ENCODE measurements around the gene PTOV1.

Gene PTOV1

DNA sequence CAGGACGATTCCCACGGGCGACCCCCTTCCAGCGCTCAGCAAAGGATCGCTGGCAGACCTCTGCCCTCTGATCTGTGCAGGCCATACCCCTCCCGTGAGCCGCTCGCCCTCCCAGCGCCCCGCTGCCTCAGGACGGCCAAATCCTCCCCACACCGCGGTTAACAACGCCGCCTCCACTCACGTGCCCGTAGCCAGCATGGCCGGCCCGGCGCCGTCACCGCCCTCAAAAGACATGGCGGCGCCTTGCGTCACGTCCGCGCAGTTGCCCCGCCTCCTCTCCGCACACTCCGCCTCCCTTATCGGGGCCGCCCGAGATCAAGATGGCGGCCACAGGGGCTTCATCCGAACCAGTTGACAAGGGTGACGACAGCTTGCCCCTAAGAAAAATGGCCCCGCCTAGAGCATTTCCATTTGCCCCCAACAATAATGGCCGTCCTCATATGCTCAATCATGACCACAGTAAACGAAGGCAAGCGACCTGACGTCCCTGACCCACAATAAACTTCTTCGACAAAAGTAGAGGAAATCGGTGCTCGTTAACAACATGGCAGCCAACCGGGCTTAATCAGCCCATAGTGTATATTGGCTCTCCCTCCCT is 25.6 kb downstream of the PTOV1 start:
- TF ChIP-seq YY1 (IDR thresholded peaks at IDR 0.05; ENCODE audit: insufficient read depth, insufficient read length) (peak; percentile 98), ZNF274 (IDR thresholded peaks at IDR 0.05; ENCODE audit: low read depth, low read length) (no peak), SUZ12 (IDR thresholded peaks at IDR 0.05; ENCODE audit: extremely low read depth, insufficient read depth, insufficient read length) (no peak)
- H3K9me3 ChIP-seq (ENCODE audit: insufficient read depth, low read length), result no peaks in the 10 kb centered on the region
- peaks cover 18% of the 10 kb centered on the region for H3K4me1 ChIP-seq (ENCODE audit: insufficient read depth, insufficient read length)
- H3K27me3 ChIP-seq (ENCODE audit: insufficient read depth, insufficient read length), result no peaks in the 10 kb centered on the region
- peak; percentile 94 for DNase-seq (ENCODE audit: low read depth, low spot score)
- H3K4me3 ChIP-seq (ENCODE audit: insufficient read length, low read depth), result peak overlapping the region; percentile 94
- H3K9ac ChIP-seq (ENCODE audit: insufficient read length, low read depth), result peak overlapping the region; percentile 96
- peaks cover 65% of the 10 kb centered on the region for H3K36me3 ChIP-seq (ENCODE audit: insufficient read depth, insufficient read length, low read length)

DNA sequence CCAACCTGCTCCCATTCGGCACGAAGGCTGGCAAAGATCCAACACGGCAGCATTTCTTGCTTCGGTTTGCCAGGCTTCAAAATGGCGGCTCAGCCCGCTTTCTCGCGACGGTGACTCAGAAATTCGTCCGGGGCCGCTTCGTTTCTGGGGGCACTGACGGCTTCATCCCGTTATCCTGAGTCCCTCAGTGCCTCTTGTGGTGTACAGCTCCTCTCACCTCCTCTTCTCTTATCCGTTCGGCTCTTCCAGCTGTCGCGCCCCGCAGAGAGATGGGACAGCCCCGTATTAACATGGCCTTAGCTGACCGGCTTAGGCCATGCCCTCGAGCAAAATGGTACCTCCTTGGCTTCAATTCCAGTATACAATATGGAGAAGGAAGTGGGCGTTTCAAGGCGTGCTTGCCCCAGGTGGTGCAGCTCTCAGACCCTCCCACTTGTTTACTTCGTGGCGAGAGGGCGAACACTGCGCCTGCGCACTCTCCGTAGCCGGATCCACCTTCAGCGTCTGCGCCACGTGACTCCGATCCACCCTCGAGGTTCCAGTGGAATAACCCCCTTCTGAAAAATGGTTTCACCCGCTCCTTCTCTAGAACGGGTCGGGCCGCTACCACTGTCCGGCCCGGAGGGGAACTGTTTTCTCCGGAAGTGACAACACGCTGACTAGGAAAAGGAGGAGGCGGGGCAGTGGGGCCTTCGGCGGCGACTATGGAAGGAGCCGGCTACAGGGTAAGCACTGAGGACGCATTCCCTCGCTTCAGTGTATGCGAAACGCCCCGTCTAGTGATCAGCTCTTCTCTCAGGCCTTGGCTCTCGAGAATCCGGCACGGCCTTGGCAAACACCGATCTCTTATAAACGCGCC is 26.3 kb downstream of the PTOV1 start, which contains the start of the genes AKT1S1 and TBC1D17:
TSS of gene AKT1S1 (minus strand) at position 336 of the 859 bp plus-strand sequence. CDS start 4,060 bp downstream, outside the sequence.
TSS of gene TBC1D17 (plus strand) at position 683 of the 859 bp plus-strand sequence. CDS start at position 705, 22 bp downstream.
- peak; percentile 96 for DNase-seq (ENCODE audit: low read depth, low spot score)
- no peak for TF ChIP-seq SUZ12 (IDR thresholded peaks at IDR 0.05; ENCODE audit: extremely low read depth, insufficient read depth, insufficient read length)
- TF ChIP-seq YY1 (IDR thresholded peaks at IDR 0.05; ENCODE audit: insufficient read depth, insufficient read length), result peak; percentile 92
- Histone ChIP-seq H3K9ac (ENCODE audit: insufficient read length, low read depth) (peak within 1 kb of the TSS; percentile 96), H3K9me3 (ENCODE audit: insufficient read depth, low read length) (no peaks in the 10 kb centered on the region), H3K27me3 (ENCODE audit: insufficient read depth, insufficient read length) (no peaks in the 10 kb centered on the region), H3K4me3 (ENCODE audit: insufficient read length, low read depth) (peak within 1 kb of the TSS; percentile 94), H3K36me3 (ENCODE audit: insufficient read depth, insufficient read length, low read length) (peaks cover 66% of the 10 kb centered on the region), H3K4me1 (ENCODE audit: insufficient read depth, insufficient read length) (peaks cover 15% of the 10 kb centered on the region)

DNA sequence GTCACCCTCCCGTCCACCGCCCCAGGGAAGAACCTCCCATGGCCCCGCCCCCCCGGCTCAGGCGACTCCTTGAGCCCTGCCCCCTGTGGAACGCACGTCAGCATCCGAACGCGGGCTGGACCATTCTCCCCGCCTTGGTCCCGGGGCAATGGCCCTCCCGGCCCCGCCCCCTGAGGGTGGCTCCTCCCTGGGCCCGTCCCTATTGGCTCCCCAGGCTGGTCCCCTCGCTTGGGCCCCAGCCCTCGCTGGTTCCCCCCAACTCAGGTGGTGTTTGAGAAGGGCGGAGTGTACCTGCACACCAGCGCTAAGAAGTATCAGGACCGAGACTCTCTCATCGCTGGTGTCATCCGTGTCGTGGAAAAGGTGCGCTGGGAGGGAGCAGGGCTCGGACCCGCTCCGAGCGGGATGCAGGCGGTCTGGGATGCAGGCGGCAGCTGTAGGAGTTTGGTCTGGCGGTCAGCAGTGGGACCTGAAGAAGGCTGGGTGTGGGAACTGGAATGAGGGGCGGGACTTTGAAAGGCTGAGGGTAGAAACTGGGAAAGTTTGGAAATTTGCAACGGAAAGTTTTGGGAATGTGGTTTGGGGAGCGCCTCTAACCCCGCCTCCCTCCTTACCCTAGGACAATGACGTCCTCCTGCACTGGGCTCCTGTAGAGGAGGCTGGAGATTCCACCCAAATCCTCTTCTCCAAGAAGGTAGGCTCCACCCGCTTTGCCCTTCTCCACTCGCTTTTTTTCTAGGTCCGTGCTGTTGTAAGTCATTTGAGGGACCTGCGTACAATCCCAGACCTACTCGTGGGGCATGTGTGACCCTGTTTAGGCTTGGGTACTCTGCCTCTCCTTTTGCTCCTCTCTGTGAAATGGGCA is 27.2 kb downstream of the PTOV1 start:
- H3K4me3 ChIP-seq (ENCODE audit: insufficient read length, low read depth), result peak overlapping the region; percentile 94
- peaks cover 68% of the 10 kb centered on the region for H3K36me3 ChIP-seq (ENCODE audit: insufficient read depth, insufficient read length, low read length)
- peaks cover 15% of the 10 kb centered on the region for H3K4me1 ChIP-seq (ENCODE audit: insufficient read depth, insufficient read length)
- peak overlapping the region; percentile 90 for H3K9ac ChIP-seq (ENCODE audit: insufficient read length, low read depth)
- no peak for TF ChIP-seq YY1 (IDR thresholded peaks at IDR 0.05; ENCODE audit: insufficient read depth, insufficient read length)
- TF ChIP-seq SUZ12 (IDR thresholded peaks at IDR 0.05; ENCODE audit: extremely low read depth, insufficient read depth, insufficient read length), result no peak
- no peak for TF ChIP-seq ZNF274 (IDR thresholded peaks at IDR 0.05; ENCODE audit: low read depth, low read length)
- DNase-seq (ENCODE audit: low read depth, low spot score), result peak; percentile 90
- no peaks in the 10 kb centered on the region for H3K27me3 ChIP-seq (ENCODE audit: insufficient read depth, insufficient read length)
- H3K9me3 ChIP-seq (ENCODE audit: insufficient read depth, low read length), result no peaks in the 10 kb centered on the region

GRCh38 chr19:49878744-49879070 is 27.7 kb downstream of the PTOV1 start:
- H3K4me3 ChIP-seq (ENCODE audit: insufficient read length, low read depth), result peak overlapping the region; percentile 83
- TF ChIP-seq SUZ12 (IDR thresholded peaks at IDR 0.05; ENCODE audit: extremely low read depth, insufficient read depth, insufficient read length) (no peak), ZNF274 (IDR thresholded peaks at IDR 0.05; ENCODE audit: low read depth, low read length) (no peak), YY1 (IDR thresholded peaks at IDR 0.05; ENCODE audit: insufficient read depth, insufficient read length) (no peak)
- H3K27me3 ChIP-seq (ENCODE audit: insufficient read depth, insufficient read length), result no peaks in the 10 kb centered on the region
- H3K4me1 ChIP-seq (ENCODE audit: insufficient read depth, insufficient read length), result peaks cover 15% of the 10 kb centered on the region
- no peak for DNase-seq (ENCODE audit: low read depth, low spot score)
- no peaks in the 10 kb centered on the region for H3K9me3 ChIP-seq (ENCODE audit: insufficient read depth, low read length)
- peak overlapping the region; percentile 86 for H3K9ac ChIP-seq (ENCODE audit: insufficient read length, low read depth)
- peaks cover 68% of the 10 kb centered on the region for H3K36me3 ChIP-seq (ENCODE audit: insufficient read depth, insufficient read length, low read length)

GRCh38 chr19:49879243-49879963 is 28.4 kb downstream of the PTOV1 start:
- TF ChIP-seq YY1 (IDR thresholded peaks at IDR 0.05; ENCODE audit: insufficient read depth, insufficient read length) (no peak), SUZ12 (IDR thresholded peaks at IDR 0.05; ENCODE audit: extremely low read depth, insufficient read depth, insufficient read length) (no peak), ZNF274 (IDR thresholded peaks at IDR 0.05; ENCODE audit: low read depth, low read length) (no peak)
- Histone ChIP-seq H3K9me3 (ENCODE audit: insufficient read depth, low read length) (no peaks in the 10 kb centered on the region), H3K4me1 (ENCODE audit: insufficient read depth, insufficient read length) (peaks cover 13% of the 10 kb centered on the region), H3K27me3 (ENCODE audit: insufficient read depth, insufficient read length) (no peaks in the 10 kb centered on the region), H3K4me3 (ENCODE audit: insufficient read length, low read depth) (no peak overlapping the region), H3K36me3 (ENCODE audit: insufficient read depth, insufficient read length, low read length) (peaks cover 68% of the 10 kb centered on the region), H3K9ac (ENCODE audit: insufficient read length, low read depth) (no peak overlapping the region)
- no peak for DNase-seq (ENCODE audit: low read depth, low spot score)

DNA sequence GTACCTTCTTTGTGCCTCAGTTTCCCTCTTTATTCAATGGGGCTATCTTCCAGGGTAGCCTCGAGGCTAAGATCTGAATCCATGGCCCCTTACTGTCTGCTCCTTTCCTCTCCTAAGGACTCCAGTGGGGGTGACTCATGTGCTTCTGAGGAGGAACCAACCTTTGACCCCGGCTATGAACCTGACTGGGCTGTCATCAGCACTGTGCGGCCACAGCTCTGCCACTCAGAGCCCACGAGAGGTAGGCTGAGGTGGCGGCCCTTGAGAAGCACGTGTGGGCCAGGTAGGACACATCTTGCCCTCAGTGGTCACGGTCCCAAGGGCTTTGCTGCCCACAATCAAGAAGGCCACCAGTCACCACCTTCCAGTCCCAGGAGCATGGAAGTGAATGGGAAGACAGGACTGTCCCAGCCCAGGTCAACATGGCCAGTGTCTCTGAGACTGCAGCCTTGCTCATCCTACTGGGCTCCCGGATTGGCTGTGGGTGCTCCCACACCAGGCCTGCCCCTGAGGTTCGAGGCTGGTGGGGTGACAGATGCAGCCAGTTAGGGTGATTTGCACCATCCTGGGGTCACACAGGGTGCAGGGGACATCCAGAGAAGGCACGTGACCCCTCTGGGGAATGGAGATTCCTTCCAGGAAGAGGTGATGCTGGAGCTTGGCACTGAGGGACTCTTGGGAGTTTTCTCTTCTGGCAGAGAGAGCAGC is 29.4 kb downstream of the PTOV1 start:
- no peak overlapping the region for H3K4me3 ChIP-seq (ENCODE audit: insufficient read length, low read depth)
- TF ChIP-seq SUZ12 (IDR thresholded peaks at IDR 0.05; ENCODE audit: extremely low read depth, insufficient read depth, insufficient read length) (no peak), ZNF274 (IDR thresholded peaks at IDR 0.05; ENCODE audit: low read depth, low read length) (no peak), YY1 (IDR thresholded peaks at IDR 0.05; ENCODE audit: insufficient read depth, insufficient read length) (no peak)
- peaks cover 66% of the 10 kb centered on the region for H3K36me3 ChIP-seq (ENCODE audit: insufficient read depth, insufficient read length, low read length)
- H3K27me3 ChIP-seq (ENCODE audit: insufficient read depth, insufficient read length), result no peaks in the 10 kb centered on the region
- no peak overlapping the region for H3K9ac ChIP-seq (ENCODE audit: insufficient read length, low read depth)
- no peak for DNase-seq (ENCODE audit: low read depth, low spot score)
- peaks cover 9% of the 10 kb centered on the region for H3K4me1 ChIP-seq (ENCODE audit: insufficient read depth, insufficient read length)
- H3K9me3 ChIP-seq (ENCODE audit: insufficient read depth, low read length), result no peaks in the 10 kb centered on the region

Measured in NT2/D1 (cell line).